Measurements from ENCODE around the gene KLC4. TPM values are rescaled to one million over a fixed set of nuclear protein-coding genes. Genes with fewer than 3 reads are reported as not detected.

The KLC4 gene
- total RNA-seq, 3 donors from 2014 or later = 20.5 to 33.7 (median 21.0) TPM

DNA sequence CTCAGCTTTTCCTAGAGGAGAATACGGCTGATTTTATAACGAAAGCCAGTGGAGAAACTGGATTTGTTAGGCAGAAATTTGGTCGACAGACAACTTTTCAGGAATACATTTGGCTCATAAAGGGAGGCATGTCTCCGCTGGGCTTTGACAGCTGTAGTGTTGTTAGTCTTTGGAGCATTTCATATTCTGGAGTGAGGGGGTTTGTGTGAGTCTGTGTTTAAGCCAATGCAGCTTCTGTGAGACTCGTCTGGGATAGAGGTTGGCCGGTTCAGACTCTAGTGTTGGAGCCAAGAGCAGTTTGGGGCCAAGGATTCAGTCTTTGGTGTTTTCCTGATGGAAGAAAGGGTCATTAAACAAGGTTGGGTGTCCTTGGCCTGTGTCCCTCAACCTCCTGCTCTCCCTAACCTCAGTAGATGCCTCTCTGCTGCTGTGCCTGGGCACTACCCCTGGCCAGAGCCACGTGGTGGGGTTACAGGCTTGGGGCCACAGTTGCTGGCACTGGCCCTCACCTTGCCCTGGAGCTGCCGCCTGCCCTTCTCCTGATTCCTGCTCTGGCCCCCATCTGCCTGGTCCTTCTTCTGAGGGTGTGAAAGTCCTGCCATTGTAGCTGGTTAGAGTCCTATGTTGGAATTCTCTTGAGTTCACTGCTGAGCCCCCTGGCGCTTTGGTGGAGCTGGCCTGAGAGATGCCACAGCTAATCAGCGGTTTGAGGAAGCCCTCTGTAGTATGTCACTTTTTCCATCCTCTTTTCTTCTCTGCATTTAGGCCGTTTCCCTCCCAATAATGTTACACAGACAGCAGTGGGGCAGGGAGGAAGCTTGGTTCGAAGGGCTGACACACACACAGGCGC is 23.6 kb downstream of the KLC4 start:
- DNase-seq (ENCODE audit: low spot score in 2 of 2) = no peak
- intact Hi-C loops (cut with DNase I; ENCODE audit: low total_unique reads) = no loop called here
- no peak overlapping the region for H3K4me3 ChIP-seq
- H3K27ac ChIP-seq = peak overlapping the region in 1 of 2 donors; percentile 63
- H3K9me3 ChIP-seq = no peaks in the 10 kb centered on the region
- no peaks in the 10 kb centered on the region for H3K27me3 ChIP-seq
- TF ChIP-seq, protein P1, sequence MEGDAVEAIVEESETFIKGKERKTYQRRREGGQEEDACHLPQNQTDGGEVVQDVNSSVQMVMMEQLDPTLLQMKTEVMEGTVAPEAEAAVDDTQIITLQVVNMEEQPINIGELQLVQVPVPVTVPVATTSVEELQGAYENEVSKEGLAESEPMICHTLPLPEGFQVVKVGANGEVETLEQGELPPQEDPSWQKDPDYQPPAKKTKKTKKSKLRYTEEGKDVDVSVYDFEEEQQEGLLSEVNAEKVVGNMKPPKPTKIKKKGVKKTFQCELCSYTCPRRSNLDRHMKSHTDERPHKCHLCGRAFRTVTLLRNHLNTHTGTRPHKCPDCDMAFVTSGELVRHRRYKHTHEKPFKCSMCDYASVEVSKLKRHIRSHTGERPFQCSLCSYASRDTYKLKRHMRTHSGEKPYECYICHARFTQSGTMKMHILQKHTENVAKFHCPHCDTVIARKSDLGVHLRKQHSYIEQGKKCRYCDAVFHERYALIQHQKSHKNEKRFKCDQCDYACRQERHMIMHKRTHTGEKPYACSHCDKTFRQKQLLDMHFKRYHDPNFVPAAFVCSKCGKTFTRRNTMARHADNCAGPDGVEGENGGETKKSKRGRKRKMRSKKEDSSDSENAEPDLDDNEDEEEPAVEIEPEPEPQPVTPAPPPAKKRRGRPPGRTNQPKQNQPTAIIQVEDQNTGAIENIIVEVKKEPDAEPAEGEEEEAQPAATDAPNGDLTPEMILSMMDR (IDR thresholded peaks at IDR 0.05) = no peak
- TF ChIP-seq POLR2AphosphoS5 (IDR thresholded peaks at IDR 0.05) = no peak
- TF ChIP-seq POLR2A (IDR thresholded peaks at IDR 0.05) = no peak
- no peaks in the 10 kb centered on the region for H3K4me1 ChIP-seq
- no peaks in the 10 kb centered on the region for H3K36me3 ChIP-seq

DNA sequence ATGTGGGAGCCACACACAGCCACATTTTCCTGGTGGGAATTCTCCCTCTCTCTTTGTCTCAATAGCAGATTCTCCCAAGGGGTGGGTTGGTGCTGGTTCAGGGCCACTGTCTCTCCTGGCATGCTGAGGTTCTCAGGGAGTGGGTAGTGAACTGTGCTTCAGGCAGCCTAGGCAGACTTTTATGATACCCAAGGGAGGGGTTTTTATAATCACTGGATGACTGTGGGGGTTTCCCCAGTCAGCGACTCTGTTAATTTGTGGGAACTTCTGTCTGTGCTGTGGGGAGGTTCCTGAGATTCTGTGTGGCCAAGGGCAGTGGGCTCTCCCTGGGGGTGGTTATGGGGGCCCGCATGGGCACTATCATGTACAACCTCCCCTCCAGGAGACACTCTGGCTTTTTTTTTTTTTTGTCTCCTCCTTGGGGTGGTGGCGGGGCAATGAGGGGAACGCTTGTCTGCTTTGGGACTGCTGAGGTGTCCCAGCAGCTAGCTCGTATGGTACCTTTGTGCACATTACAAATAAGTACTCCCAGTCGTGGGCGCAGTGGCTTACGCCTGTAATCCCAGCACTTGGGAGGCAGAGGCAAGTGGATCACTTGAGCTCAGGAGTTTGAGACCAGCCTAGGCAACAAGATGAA is 26.7 kb downstream of the KLC4 start:
- no peaks in the 10 kb centered on the region for H3K9me3 ChIP-seq
- H3K27ac ChIP-seq = no peak overlapping the region
- no peaks in the 10 kb centered on the region for H3K36me3 ChIP-seq
- no peak overlapping the region for H3K4me3 ChIP-seq
- no peaks in the 10 kb centered on the region for H3K27me3 ChIP-seq
- H3K4me1 ChIP-seq = peaks cover 13 to 17% of the 10 kb centered on the region in 2 donors
- no peak for DNase-seq (ENCODE audit: low spot score in 2 of 2)
- TF ChIP-seq POLR2A (IDR thresholded peaks at IDR 0.05) (no peak), POLR2AphosphoS5 (IDR thresholded peaks at IDR 0.05) (no peak)
- TF ChIP-seq, protein P1 (IDR thresholded peaks at IDR 0.05) = no peak
- intact Hi-C loops (cut with DNase I; ENCODE audit: low total_unique reads) = no loop called here

DNA sequence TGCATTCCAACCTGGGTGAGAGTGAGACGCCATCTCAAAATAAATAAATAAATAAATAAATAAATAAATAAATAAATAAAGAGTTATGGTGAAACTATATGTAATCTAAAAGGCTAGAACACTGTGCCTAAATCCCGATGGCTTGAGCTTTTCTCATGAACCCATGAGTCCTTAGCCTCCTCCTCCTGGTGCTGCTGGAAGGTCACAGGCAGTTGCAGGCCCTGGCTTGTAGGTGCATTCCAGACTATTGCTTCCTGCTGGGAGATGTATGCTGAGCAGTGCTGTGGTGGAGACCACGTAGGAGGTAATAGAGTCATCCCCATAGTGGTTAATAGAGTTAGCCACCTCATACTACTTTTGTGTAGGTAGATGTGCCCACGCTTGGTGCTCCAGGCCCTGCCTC is 29.2 kb downstream of the KLC4 start:
- no peaks in the 10 kb centered on the region for H3K27me3 ChIP-seq
- peaks cover 13 to 17% of the 10 kb centered on the region in 2 donors for H3K4me1 ChIP-seq
- TF ChIP-seq POLR2AphosphoS5 (IDR thresholded peaks at IDR 0.05) (no peak), POLR2A (IDR thresholded peaks at IDR 0.05) (no peak)
- TF ChIP-seq, protein P1 (IDR thresholded peaks at IDR 0.05) = no peak
- H3K9me3 ChIP-seq = no peaks in the 10 kb centered on the region
- intact Hi-C loops (cut with DNase I; ENCODE audit: low total_unique reads) = loop anchor here (1.0 kb wide), 1 partner anchor 19 kb away; no protein-coding TSS in a partner anchor
- no peaks in the 10 kb centered on the region for H3K36me3 ChIP-seq
- H3K27ac ChIP-seq = peak overlapping the region; percentile 92 to 93
- H3K4me3 ChIP-seq = no peak overlapping the region
- peak in 1 of 2 donors; percentile 70 for DNase-seq (ENCODE audit: low spot score in 2 of 2)

DNA sequence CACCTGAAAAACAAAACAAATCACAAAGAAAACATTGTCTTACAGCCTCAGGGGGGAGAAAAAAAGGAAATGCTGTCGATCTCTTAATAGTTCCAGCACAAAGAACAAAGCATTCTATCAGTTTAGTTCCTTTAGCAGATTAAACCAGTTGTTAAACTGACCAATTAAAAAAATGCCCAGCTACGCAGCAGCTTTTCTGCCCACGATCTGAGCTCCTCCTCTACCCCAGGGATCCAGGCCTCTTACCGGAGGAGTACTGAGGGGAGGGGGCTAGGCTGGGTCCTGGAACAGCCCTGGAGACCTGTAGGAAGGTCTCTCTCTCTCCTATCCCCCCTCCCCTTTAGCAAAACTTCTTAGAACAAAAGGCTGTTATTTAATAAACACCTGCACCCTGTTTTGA is 30.0 kb downstream of the KLC4 start:
- H3K27me3 ChIP-seq = no peaks in the 10 kb centered on the region
- H3K4me1 ChIP-seq = peaks cover 13 to 17% of the 10 kb centered on the region in 2 donors
- TF ChIP-seq POLR2A (IDR thresholded peaks at IDR 0.05) = no peak
- TF ChIP-seq, protein P1 (IDR thresholded peaks at IDR 0.05) = no peak
- no peak for TF ChIP-seq POLR2AphosphoS5 (IDR thresholded peaks at IDR 0.05)
- no peaks in the 10 kb centered on the region for H3K9me3 ChIP-seq
- H3K36me3 ChIP-seq = no peaks in the 10 kb centered on the region
- peak overlapping the region in 2 of 3 donors; percentile 0 to 43 for H3K4me3 ChIP-seq
- DNase-seq (ENCODE audit: low spot score in 2 of 2) = no peak
- peak overlapping the region; percentile 92 to 93 for H3K27ac ChIP-seq
- intact Hi-C loops (cut with DNase I; ENCODE audit: low total_unique reads) = no loop called here

Data from breast epithelium (tissue), 4 donors.